ENCODE results near the gene MPPE1.

The MPPE1 gene

DNA sequence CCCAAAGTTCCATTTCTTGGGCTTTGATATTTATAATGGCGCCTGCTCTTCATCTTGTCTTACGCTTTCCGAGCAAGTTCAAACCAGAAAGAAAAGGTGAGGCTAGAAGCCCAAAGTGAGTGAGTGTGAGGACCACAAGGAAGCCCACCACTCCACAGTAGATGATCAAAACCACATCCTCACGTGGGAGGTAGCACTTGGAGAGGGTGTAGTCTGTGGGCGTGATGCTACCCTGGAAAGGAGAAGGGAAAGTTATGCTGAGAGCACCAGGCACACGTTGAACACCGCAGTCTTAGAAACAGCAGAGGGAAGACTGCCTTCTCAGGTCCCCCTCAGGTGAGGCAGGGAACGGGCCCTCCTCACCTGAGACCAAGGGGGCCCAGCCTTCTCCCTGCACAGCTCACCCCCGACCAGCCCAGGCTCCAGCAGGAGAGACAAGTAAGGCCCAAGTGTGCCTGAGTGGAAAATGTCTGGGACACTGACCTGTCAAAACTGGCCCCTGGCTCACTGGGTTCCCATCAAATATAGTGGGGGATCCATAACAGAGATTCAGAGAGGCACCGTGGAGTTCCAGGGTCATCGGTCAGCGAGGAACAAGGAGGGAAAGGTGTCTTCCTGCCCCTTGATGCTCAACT is 23.6 kb downstream of the MPPE1 start:
- DNase-seq, result no peak

- no peak for DNase-seq
Measured at GRCh38 chr18:11883153-11883552, 25.0 kb downstream of the MPPE1 start.

DNA sequence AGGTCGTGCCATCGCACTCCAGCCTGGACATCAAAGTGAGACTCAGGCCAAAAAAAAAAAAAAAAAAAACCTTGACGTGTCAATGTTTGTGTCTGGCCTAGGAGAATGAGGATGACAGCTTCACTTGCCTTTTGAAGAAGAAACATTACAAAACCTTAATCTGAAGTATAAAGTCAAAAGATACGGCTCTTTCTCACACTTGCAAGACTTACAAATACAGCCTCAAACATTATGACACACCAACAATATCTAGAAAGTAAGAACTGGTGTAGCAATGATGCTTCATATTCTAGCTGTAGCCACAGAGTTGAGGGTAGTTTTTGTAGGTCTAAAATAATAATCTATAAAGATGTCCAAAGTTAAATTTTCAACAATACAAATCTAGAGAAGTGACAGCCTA is 25.5 kb downstream of the MPPE1 start:
- DNase-seq, result no peak

DNA sequence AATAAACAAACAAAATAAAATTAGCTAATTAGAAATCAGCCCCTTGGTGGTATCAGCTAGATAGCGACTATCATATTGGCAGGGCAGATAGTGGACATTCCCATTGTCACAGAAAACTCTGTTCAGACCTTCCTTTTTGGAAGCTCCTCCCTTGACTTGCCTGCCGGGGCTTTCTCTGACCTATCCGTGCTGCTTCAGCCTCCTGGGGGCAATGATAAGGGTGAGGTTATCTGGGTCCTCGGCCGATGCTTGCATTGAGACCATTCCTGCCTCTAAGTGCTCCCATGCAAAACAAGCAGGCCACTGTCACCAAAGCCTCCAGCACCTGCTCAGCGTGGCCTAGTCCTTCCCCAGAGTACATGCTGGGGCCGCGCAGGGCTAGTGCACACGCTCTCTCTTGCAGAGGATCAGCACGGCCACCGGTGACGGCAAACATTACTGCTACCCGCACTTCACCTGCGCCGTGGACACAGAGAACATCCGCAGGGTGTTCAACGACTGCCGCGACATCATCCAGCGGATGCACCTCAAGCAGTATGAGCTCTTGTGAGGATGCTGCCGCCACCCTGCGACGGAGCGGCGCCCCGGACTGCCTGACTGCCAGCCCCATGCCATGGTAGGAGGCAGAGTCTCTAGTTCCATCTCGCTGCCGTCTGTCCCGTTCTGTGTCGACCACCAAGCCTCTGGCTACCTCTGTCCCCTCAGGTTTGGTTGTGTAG is 27.4 kb downstream of the MPPE1 start:
- no peak for DNase-seq

GRCh38 chr18:11877497-11878135 is 30.5 kb downstream of the MPPE1 start:
- no peak for DNase-seq

GRCh38 chr18:11874676-11875075 is 33.4 kb downstream of the MPPE1 start:
- no peak for DNase-seq

GRCh38 chr18:11873670-11874340 is 34.3 kb downstream of the MPPE1 start:
- no peak for DNase-seq

DNA sequence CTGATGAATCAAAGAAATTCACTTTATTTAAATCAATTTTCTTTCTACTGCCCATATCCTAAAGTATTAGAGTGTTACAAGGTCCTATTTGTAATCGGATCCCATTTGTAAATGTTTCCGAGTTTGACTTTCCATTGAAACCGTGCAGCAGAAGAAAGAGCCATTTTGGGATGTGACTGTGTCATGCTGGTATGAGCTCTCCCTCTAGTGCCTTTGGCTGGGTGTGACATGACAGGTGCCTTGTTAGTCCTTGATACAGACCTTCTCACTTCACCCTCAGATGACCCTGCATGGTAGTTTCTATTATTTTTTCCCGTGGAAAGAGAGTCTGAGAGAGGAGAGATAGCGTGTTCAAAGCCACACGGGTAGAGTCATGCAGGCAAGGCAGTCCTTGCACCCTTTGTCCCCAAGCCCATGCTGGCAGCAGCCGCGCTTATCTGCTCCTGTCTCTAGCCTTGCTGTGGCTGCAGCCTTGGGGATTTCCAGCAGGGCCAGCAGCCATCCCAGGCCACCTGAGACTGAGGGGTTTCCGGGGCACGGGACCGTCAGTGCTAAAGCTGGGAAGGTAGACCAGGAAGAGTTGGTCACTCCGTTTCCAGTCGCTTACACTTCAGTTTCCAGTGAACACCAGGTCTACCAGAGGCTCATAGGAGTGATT is 35.5 kb downstream of the MPPE1 start:
- DNase-seq, result no peak

GRCh38 chr18:11871501-11871900 is 36.6 kb downstream of the MPPE1 start:
- DNase-seq, result no peak

GRCh38 chr18:11868230-11868629 is 39.9 kb downstream of the MPPE1 start:
- DNase-seq, result no peak

DNA sequence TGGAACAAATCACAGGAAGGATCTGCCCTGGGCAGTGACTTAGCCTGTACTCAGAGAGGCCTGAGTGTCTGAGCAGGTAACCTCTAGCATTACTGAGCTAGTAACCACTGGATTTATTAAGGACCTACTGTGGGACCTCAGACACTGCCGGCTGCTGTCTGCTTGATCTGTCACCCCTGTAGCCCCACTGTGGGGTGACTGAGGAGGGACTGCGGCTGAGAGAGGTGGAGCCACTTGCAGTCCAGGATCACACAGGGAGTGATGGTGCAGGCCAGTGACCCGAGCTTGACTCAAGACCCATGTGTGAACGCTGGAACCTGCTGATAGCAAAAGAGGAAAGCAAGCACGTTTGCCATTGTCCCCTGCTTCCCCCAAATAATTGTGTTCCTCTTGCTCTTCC is 41.4 kb downstream of the MPPE1 start:
- no peak for DNase-seq

DNA sequence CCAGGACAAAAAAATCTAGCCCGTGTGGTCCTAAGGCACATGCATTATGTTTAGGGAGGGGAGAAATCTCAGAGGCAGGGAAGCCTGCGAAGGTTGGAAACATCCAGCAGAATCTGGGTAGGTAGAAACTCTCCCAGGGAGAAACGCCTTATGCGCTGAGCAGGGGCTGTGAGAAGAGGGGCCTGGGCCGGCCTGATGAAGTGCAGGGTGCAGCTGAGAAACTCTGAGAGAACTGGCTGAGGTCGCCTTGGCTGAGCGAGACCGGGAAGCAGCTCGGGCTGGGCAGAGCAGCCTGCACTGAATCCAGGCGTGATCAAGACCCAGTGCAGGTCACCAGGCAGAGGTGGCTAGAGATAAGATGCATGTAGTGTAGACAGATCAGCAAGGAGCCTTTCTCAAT is 41.8 kb downstream of the MPPE1 start:
- DNase-seq, result no peak

GRCh38 chr18:11865071-11865470 is 43.0 kb downstream of the MPPE1 start:
- DNase-seq, result no peak

GRCh38 chr18:11864471-11864870 is 43.6 kb downstream of the MPPE1 start:
- DNase-seq, result no peak

- no peak for DNase-seq
Measured at GRCh38 chr18:11862468-11863137, 45.5 kb downstream of the MPPE1 start.

DNA sequence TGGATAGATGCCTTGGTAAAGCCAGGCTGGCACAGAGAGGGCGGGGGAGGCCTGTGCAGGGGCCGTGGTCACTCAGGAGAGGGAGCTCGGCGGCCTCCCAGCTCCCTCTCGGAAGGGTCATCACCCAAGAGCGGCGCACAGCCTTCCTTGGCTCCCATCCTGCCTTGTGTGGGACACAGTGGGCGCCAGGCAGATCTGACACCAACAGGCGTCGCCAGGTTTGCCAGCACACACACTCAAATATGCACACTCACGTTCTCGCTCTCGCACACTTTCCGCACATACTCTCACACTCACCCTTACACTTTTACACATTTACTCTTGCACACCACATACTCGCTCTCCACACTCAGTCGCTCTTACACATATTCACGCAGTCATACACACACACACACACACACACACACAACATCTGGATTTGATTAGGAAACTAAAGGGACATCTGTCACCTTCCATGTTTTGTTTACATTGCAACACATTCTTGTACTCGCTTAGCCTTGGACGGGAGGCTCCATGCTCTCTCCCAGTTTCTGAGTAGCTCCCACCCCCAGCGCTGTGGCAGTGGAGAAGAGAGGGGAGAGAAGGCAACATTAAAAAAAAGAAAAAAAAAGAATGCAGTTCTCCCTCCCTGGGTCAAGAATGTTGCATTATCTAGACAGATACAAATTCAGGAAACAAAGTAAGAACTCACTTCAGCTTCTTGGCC is 46.4 kb downstream of the MPPE1 start:
- no peak for DNase-seq

GRCh38 chr18:11860594-11861450 is 47.3 kb downstream of the MPPE1 start:
- DNase-seq, result no peak

- DNase-seq, result no peak
Measured at GRCh38 chr18:11859903-11860407, 48.2 kb downstream of the MPPE1 start.

DNA sequence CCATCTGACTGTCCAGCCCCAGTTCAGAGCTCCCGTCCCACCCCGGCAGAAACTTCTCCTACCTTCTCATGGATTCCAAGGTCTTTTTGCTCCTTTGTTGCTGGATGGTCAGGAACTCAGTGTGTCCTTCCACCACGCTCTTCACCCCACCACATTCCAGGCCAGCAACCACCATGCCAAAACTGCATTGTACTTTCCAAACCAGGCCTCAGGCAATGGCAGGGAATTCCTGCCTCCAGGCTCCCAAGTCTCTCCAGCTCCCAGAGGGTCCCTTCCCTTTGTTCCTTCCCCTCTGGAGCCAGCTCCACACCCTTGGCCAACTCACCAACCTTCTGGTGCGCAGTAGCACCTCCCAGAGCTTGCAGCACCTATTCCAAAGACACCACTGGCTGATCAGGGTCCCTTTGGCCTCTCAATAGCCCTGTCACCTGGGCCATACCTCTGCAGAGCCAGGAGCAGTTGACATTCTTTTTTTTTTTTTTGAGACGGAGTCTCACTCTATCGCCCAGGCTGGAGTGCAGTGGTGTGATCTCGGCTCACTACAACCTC is 48.8 kb downstream of the MPPE1 start:
- no peak for DNase-seq

DNA sequence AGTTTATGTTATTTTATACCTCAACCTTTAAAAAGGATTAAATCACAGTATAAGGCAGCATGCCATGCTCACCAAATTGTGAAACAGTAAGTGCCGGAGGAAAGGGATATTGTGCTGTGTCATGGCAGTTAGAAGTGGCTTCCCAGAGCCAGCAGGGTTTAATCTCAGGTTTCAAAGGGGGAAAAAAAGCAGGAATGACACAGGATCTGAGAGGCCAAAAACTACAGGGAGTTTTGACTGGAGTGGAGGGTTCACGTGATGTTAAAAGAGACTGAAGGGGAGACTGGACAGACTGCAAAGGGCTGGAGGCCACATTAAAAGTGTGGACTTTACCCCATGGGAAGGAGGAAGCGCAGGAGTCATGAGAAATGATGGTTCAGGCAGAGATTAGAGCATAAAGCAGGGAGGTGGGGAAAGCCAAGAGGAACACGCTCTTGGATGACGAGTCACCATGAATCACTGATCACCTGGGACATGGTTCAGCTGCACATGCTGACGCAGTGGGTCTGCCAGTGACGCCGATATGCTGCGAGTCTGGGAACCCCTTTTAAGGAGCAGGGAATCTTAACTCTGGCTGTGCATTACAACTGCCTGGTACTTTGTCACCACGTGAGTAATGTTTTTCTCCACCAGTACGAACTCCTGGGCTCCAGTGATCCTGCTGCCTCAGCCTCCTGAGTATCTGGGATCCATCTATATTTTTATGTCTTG is 50.8 kb downstream of the MPPE1 start:
- no peak for DNase-seq

Data from stimulated activated CD4-positive, alpha-beta T cell treated with anti-CD3 and anti-CD28 coated beads, Interleukin-12 subunit alpha, Interleukin-12 subunit beta, amount 100 ng/mL, for 4 hours (primary cell).